Glomerular endothelial cell (primary cell): ENCODE data around the gene NAPSA. TPM values are rescaled to one million over a fixed set of nuclear protein-coding genes. Genes with fewer than 3 reads are reported as not detected.
"Not testable (repeated sequence)": the region's sequence is repeated elsewhere in the genome, so short reads cannot be mapped to it uniquely, and the experiment has no call there.

Experiments
- DNase-seq: peaks from one replicate; pipeline ENCODE4 v3.0.0-alpha.2; 2011; ENCODE audit warnings: low read depth, low spot score; ENCODE audit errors: extremely low read depth
- total RNA-seq: library from RNA; depleted of rRNA; stranded (reverse); fragments of >200 nt; gene quantifications from 2 replicates; pipeline ENCODE4 v1.2.3, GENCODE V29; 2015

NAPSA gene
- total RNA-seq, 1 donor from 2014 or later = 0.70 TPM

GRCh38 chr19:50361290-50362029 lies 4.0 kb downstream of the NAPSA start:
- no peak for DNase-seq

GRCh38 chr19:50359328-50359818 lies 6.1 kb downstream of the NAPSA start:
- DNase-seq = no peak

- no peak for DNase-seq
These were observed 6.7 kb downstream of the NAPSA start for GRCh38 chr19:50358483-50359327.

- no peak for DNase-seq
These were observed 8.0 kb downstream of the NAPSA start for GRCh38 chr19:50357178-50358100.

- no peak for DNase-seq
These were observed 8.7 kb downstream of the NAPSA start for GRCh38 chr19:50356691-50357177.

- not testable (repeated sequence) for DNase-seq
These were observed 12.0 kb downstream of the NAPSA start for GRCh38 chr19:50353487-50353880.

- DNase-seq = no peak
These were observed 13.2 kb downstream of the NAPSA start for GRCh38 chr19:50352242-50352641.

- DNase-seq = no peak
These were observed 16.0 kb downstream of the NAPSA start for GRCh38 chr19:50349277-50350057.

GRCh38 chr19:50347089-50347581 lies 18.3 kb downstream of the NAPSA start:
- not testable (repeated sequence) for DNase-seq

- no peak for DNase-seq
These were observed 20.6 kb downstream of the NAPSA start for GRCh38 chr19:50344661-50345318.

GRCh38 chr19:50341091-50341564 lies 24.3 kb downstream of the NAPSA start:
- DNase-seq = no peak

- no peak for DNase-seq
These were observed 25.1 kb downstream of the NAPSA start for GRCh38 chr19:50340331-50340730.

GRCh38 chr19:50337031-50337430 lies 28.4 kb downstream of the NAPSA start:
- DNase-seq = not testable (repeated sequence)

- no peak for DNase-seq
These were observed 30.6 kb downstream of the NAPSA start for GRCh38 chr19:50334741-50335421.

GRCh38 chr19:50333737-50334617 lies 31.5 kb downstream of the NAPSA start:
- DNase-seq = no peak

GRCh38 chr19:50333235-50333736 lies 32.2 kb downstream of the NAPSA start:
- DNase-seq = no peak
